ENCODE results near the gene SPATA32. TPM values are rescaled to one million over a fixed set of nuclear protein-coding genes. Genes with fewer than 3 reads are reported as not detected.

SPATA32 gene
- total RNA-seq (2014; rRNA removed; shearing (Covaris generic)): not detected in 2 replicates
- polyA plus RNA-seq (2016; fragmentation: Nextera tagmentation; extraction: Ambion mirVana): 0.23 TPM in 1 of 2 replicates, not detected in the other
- long read RNA-seq: 0 reads

GRCh38 chr17:45261577-45262515, at the start of gene SPATA32:
Gene SPATA32, minus strand, starts transcription at chr17:45262094. Its CDS starts 78 bp downstream, at chr17:45262016.
- H3K4me2 ChIP-seq: peak within 1 kb of the TSS; percentile 84
- H3K36me3 ChIP-seq (ENCODE audit: insufficient read depth): no peaks in the 10 kb centered on the region
- H3K9me2 ChIP-seq (ENCODE audit: insufficient read depth): no peaks in the 10 kb centered on the region; the same call in 1 of the 2 replicates
- H3K79me2 ChIP-seq (replicated peaks; ENCODE audit: insufficient read depth): no peaks in the 10 kb centered on the region
- Mint-ChIP-seq H3K27me3 (ENCODE audit: insufficient read depth, low read depth, poor library complexity) (peaks cover 20% of the 10 kb centered on the region), H3K4me1 (peaks cover 22% of the 10 kb centered on the region), H3K36me3 (ENCODE audit: low read depth) (peaks cover 5% of the 10 kb centered on the region; the same call in 1 of the 3 replicates), H3K9me3 (no peaks in the 10 kb centered on the region), H3K4me3 (peak within 1 kb of the TSS; percentile 72), H3K27ac (no peak within 1 kb of the TSS)
- DNase-seq (ENCODE audit: low spot score): peak; percentile 88
- peak within 1 kb of the TSS; percentile 77 for H3K4me3 ChIP-seq
- H4K20me1 ChIP-seq (replicated peaks; ENCODE audit: insufficient read depth): no peaks in the 10 kb centered on the region; the same call in 1 of the 2 replicates
- H2AFZ ChIP-seq: peak within 1 kb of the TSS; percentile 90
- H3K27ac ChIP-seq (ENCODE audit: low read depth): no peak within 1 kb of the TSS
- peaks cover 11% of the 10 kb centered on the region for H3K27me3 ChIP-seq (ENCODE audit: insufficient read depth)
- TF ChIP-seq ETS1 (IDR thresholded peaks at IDR 0.05): peak; percentile 7; the same call in 1 of the 2 replicates
- TF ChIP-seq POLR2AphosphoS5 (IDR thresholded peaks at IDR 0.05; ENCODE audit: low read depth): no peak
- peak; percentile 86 for TF ChIP-seq CREB1 (CRISPR knock-in tag; IDR thresholded peaks at IDR 0.05; ENCODE audit: low read depth)
- peaks cover 20% of the 10 kb centered on the region; the same call in 1 of the 2 replicates for H3K4me1 ChIP-seq (ENCODE audit: insufficient read depth)
- peaks cover 3% of the 10 kb centered on the region; the same call in 1 of the 2 replicates for H3F3A ChIP-seq (replicated peaks; ENCODE audit: low read depth)
- peak; percentile 77 for ATAC-seq

- Histone ChIP-seq H3K27ac (ENCODE audit: low read depth) (no peak overlapping the region), H3K36me3 (ENCODE audit: insufficient read depth) (no peaks in the 10 kb centered on the region), H3K79me2 (replicated peaks; ENCODE audit: insufficient read depth) (peaks cover 52% of the 10 kb centered on the region), H3F3A (replicated peaks; ENCODE audit: low read depth) (peaks cover 12% of the 10 kb centered on the region), H3K4me3 (no peak overlapping the region), H3K9me2 (ENCODE audit: insufficient read depth) (no peaks in the 10 kb centered on the region), H2AFZ (no peak overlapping the region), H3K4me2 (no peak overlapping the region), H3K27me3 (ENCODE audit: insufficient read depth) (peaks cover 17% of the 10 kb centered on the region), H4K20me1 (replicated peaks; ENCODE audit: insufficient read depth) (peaks cover 30% of the 10 kb centered on the region), H3K4me1 (ENCODE audit: insufficient read depth) (peaks cover 21% of the 10 kb centered on the region)
- no peaks in the 10 kb centered on the region for H3K9me3 Mint-ChIP-seq
- peaks cover 6% of the 10 kb centered on the region for H3K27me3 Mint-ChIP-seq (ENCODE audit: insufficient read depth, low read depth, poor library complexity)
- TF ChIP-seq EZH2phosphoT487 (IDR thresholded peaks at IDR 0.05; ENCODE audit: unreplicated experiment): no peak
- TF ChIP-seq CREB1 (CRISPR knock-in tag; IDR thresholded peaks at IDR 0.05; ENCODE audit: low read depth): no peak
- no peak for TF ChIP-seq ZNF114 (CRISPR knock-in tag; IDR thresholded peaks at IDR 0.05)
- TF ChIP-seq POLR2AphosphoS5 (IDR thresholded peaks at IDR 0.05; ENCODE audit: low read depth): no peak
- TF ChIP-seq REST (IDR thresholded peaks at IDR 0.05; ENCODE audit: unreplicated experiment): no peak
- TF ChIP-seq JUNB (IDR thresholded peaks at IDR 0.05; ENCODE audit: unreplicated experiment): no peak
- no peak for TF ChIP-seq STAT1 (IDR thresholded peaks at IDR 0.05; ENCODE audit: unreplicated experiment)
- DNase-seq (ENCODE audit: low spot score): no peak
- no peaks in the 10 kb centered on the region; the same call in 1 of the 3 replicates for H3K36me3 Mint-ChIP-seq (ENCODE audit: low read depth)
- H3K4me1 Mint-ChIP-seq: peaks cover 30% of the 10 kb centered on the region
- ATAC-seq: no peak
- H3K27ac Mint-ChIP-seq: no peak overlapping the region
- no peak overlapping the region for H3K4me3 Mint-ChIP-seq
These were observed 49.5 kb upstream of the SPATA32 start for GRCh38 chr17:45311401-45311759.
